CD4-positive, alpha-beta T cell treated with Interleukin-10 for 1 hour (primary cell): Measurements from ENCODE around the gene C8A.

Source experiments
- DNase-seq: peaks from one replicate; pipeline ENCODE4 v3.0.0-alpha.2; 2020

C8A gene

GRCh38 chr1:56838759-56839158 is 15.8 kb upstream of the C8A start:
- DNase-seq: no peak

GRCh38 chr1:56843544-56843943 is 11.1 kb upstream of the C8A start:
- DNase-seq: no peak

GRCh38 chr1:56844545-56845136 is 10.0 kb upstream of the C8A start:
- no peak for DNase-seq

DNA sequence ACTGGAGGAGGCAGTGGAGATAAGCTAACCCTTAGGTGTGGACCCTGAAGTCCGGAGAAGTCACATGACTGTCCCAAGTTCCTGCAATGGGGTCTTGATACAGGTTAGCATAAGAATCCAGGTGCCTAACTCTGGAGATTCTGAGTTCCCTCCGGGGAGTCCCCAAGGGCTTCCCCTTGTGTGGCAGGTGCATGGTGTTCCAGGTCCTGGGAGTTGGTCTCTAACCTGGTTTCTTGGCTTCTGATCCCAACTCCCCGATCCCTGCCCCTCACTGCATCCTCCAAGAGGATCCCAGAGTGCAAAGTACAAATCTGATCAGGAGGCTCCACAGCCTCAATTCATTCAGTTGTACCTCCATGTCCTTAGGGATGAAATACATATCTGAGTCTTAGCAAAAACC is 9.3 kb upstream of the C8A start:
- no peak for DNase-seq

DNA sequence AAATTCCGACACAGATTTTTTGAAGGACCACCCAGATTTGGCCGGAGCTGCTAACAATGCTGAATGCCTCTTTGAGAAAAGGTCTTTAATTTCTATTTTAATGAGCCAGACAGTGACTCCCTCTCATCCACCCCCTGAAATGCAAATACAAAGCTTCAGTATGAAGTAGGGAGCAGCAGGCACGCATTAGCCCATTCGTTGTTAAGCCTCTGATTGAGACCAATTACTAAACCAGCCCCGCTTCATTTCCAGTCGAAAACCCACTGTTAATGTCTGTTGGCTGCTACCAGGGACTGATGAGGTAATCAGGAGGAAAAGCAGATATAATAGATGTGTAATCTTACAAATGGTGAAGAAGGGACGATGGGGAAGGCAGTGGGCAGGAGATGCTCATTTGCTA is 4.8 kb upstream of the C8A start:
- no peak for DNase-seq

DNA sequence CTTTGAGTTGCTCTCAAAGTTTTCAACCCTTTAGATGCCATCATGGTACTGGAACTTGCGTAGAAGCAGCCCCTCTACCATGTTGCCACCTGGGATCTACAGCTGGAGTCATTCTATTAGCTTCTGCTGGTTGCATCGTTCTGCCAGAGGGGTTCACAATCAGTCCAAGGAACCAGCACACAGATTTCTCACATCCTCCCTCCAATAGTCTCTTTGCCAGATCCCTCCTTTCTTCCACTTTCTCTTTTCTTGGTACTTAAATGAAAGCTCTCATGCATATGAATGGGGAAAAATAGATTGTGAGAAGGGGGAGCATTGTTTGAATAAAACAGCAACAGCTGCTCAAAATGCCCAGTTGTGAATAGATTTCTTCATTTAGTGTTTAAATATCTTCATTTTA is 4.2 kb upstream of the C8A start:
- DNase-seq: no peak

DNA sequence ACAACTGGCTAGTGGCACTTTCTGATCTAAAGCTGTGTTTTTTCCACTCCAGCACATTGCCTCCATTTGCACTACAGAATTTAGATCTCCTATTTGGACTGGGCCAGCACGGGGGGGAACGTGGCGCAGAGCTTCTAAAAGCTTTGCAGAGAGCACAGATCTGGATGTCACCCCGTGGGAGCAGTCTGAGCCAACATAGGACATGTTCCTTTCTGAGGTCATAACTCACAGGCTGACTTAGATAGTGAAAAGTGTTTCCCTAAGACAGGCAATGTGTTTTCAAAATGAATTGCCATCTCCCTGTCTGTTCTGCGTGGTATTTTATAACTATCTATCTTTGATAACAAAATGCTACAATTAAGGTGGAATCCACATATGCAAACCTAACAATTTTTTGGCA is 3.7 kb upstream of the C8A start:
- DNase-seq: no peak

GRCh38 chr1:56852476-56852875 is 2.1 kb upstream of the C8A start:
- DNase-seq: no peak

- no peak for DNase-seq
These were observed 593 bp downstream of the C8A start for GRCh38 chr1:56855190-56855589.

GRCh38 chr1:56856186-56856585 is 1.6 kb downstream of the C8A start:
- DNase-seq: no peak

- DNase-seq: no peak
These were observed 4.7 kb downstream of the C8A start for GRCh38 chr1:56859287-56859686.

GRCh38 chr1:56863265-56863992 is 8.8 kb downstream of the C8A start:
- no peak for DNase-seq

DNA sequence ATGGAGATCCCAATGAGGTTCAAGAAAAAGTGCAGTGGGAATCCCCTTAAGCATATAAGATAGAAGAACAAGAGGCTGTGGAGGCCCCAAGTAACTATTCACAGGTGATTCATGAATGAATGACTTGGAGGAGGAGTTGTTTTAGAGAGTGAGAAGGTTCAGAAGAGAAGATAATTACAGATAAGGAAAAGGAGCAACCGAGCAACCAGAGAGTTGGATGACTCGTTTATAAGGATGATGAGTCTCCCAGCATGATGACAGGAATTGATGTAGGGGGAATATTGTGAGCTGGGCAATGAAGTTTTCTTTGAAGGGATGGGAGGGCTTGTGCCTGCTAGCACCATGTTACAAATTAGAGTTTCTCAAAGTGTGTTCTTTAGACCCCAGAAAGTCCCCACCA is 9.8 kb downstream of the C8A start:
- no peak for DNase-seq

- no peak for DNase-seq
These were observed 12.1 kb downstream of the C8A start for GRCh38 chr1:56866656-56867055.

- DNase-seq: no peak
These were observed 12.9 kb downstream of the C8A start for GRCh38 chr1:56867491-56867890.

GRCh38 chr1:56868761-56869160 is 14.2 kb downstream of the C8A start:
- DNase-seq: no peak

DNA sequence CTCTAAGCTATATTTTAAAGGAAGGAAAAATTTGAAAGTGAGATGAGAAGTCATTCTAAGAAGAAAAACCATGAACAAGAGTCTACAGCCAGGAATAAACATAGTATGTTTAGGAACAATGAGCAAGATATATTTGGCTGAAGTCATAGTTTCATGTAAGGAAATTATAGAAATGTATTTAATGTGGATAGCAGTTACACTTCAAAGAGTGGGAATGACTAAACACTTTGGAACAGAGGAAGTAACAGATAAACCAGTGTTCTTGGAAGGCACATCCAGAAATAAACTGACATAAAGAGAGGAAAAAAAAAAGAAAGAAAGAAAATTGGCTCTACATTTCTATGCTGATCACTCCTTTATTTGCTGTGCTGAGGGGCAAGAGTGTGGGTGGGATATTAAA is 18.0 kb downstream of the C8A start:
- DNase-seq: no peak

- DNase-seq: no peak
These were observed 18.6 kb downstream of the C8A start for GRCh38 chr1:56873213-56873612.

DNA sequence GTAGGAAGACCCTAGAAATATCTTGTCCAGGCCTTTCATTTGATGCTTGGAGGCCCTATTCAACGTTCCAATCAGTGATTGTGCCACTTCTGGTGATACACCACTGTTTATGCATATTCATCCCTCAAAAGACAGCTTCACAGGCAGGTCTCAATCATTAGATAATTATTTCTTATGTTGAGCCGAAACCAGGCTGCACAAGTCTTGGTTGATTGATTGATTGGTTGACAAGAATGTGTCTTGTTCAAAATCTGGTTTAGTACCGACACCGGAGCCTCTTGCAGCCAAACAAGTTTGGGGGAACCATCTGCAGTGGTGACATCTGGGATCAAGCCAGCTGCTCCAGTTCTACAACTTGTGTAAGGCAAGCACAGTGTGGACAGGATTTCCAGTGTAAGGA is 20.1 kb downstream of the C8A start:
- DNase-seq: no peak

- DNase-seq: no peak
These were observed 23.4 kb downstream of the C8A start for GRCh38 chr1:56877973-56878372.

DNA sequence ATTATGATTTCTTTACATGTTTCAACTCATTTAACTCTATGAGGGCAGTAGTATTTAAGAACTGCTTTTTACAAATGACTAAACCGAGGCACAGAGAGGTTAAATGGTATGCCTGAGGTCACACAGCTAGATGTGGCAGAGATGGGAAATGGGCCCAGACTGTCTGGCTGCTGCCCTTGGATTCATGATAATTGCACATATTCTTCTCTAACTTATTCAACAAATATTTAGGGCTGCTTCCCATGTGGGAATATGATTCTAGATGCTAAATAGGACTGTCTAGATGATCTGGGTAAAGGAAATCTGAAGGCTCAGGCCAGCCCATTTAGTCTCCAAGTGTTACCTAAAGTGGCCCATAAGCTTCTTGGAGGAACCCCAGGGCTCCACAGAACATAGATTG is 26.2 kb downstream of the C8A start:
- no peak for DNase-seq

GRCh38 chr1:56881417-56881816 is 26.8 kb downstream of the C8A start:
- no peak for DNase-seq

DNA sequence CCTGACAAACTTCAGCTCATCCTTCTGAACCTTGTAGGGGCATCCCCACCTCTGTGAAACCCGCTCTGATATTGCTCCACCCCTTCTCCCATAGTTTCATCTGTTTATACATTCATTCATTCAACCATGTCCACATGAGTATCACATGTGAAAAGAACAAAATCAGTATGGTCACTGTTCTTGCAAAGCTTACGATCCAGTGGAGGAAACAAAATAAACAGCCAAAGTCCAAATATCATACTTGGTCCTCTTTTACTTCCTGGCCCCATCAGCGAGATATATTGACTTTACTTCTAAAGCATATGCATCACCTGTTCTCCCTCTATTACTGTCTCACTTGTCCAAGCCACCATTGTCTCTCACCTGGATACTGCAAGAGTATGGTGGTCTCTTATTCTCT is 35.6 kb downstream of the C8A start:
- DNase-seq: no peak

DNA sequence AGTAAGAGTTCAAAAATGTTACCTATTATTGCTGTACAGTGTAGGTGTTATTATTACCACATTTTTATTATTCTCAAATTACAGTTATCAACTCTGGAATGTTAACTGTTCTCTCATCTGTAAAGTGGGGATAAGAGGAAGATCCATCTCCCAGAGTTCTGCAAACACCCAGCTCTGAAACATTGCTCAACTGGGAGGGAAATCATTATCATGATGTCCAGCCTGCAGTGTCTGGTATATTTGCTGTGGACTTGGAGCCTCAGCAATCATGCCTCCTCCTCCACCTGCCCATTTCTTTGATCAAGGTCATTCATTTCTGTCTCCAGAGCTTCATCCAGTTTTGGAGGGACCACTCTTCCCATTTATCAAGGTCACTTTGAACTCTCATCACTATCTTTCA is 39.4 kb downstream of the C8A start:
- no peak for DNase-seq
